Eye (tissue), 1 donor: ENCODE measurements around the gene DGKH.
"Not testable (repeated sequence)": the region's sequence is repeated elsewhere in the genome, so short reads cannot be mapped to it uniquely, and the experiment has no call there.

ENCODE experiments used
- DNase-seq: peaks from one replicate; pipeline ENCODE4 v3.0.0-alpha.2; 2015

The DGKH gene

DNA sequence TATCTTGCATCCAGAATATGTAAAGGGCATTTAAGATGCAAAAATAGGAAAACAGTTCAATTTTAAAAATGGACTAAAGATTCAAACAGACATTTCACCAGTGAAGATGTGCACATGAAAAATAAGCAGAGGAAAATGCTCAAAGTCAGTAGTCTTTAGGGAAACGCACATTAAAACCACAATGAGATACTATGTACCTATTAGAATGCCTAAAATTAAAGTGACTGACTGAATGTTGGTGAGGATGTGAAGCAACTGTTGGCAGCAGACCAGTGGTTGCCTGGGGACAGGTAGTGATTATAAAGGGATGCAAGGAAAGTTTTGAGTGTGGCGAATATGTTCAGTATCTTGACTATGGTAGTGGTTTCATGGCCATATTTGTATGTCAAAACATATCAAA, 75.2 kb downstream of the DGKH start:
- no peak for DNase-seq

- DNase-seq = no peak
These were observed 76.6 kb downstream of the DGKH start for GRCh38 chr13:42125046-42125445.

GRCh38 chr13:42127047-42127446, 78.6 kb downstream of the DGKH start:
- DNase-seq = no peak

DNA sequence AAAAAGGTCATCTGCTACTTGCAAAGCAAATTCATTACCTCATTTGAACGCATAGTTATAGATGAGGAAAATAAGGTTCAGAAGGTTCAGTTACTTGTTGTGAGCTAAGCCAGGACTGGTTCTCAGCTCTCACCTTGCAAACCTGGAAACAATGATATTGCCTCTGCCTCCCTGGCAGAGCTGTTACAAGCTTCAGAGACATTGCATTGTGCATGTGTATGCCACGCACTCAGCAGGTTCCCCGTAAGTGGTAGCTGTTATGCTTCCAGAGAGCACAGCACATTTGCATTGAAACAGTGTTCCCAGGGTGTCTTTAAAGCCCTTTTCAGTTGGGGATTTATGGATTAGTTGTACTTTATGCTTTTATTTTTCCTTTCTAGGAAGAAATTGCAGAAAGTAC, 80.6 kb downstream of the DGKH start:
- no peak for DNase-seq

DNA sequence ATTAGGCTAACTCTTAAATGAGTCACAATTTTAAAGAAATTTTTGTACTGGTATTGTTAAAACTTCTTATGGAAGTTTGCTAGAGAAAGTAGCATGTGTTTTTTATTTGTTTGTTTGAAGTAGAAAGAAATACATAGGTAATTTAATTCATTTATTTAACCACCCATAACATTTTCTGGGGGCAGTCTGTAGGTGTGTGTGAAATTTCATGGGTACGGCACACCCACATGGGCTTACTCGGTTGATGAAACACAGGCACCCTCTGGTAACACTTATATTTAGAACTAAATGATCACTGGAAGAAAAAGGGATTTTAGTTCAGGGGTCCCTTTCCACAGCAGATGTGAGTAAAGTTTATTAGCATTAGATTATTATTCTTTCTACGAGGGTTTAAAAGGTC, 88.1 kb downstream of the DGKH start:
- DNase-seq = no peak

- no peak for DNase-seq
These were observed 89.5 kb downstream of the DGKH start for GRCh38 chr13:42137856-42138537.

DNA sequence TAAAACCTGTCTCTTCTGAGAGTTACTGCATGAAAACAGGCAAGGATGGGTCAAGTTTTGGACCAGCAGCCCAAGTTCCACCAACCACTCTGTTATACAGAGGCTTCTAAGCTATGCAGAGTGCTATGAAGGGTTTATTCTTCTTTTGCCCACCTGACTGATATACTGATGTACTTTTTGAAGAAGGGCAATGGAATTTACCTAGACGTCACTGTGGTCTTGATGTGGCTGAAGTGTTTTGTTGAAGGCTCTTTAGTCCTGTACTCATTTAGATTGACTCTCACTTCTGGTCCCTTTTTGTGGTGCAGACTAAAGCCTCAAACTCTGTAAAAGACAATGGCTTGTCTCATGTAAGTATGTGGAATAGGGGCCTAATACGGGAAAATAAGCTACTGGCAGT, 92.0 kb downstream of the DGKH start:
- DNase-seq = no peak

GRCh38 chr13:42141052-42141451, 92.6 kb downstream of the DGKH start:
- DNase-seq = not testable (repeated sequence)

GRCh38 chr13:42146359-42146758, 97.9 kb downstream of the DGKH start:
- DNase-seq = no peak

- no peak for DNase-seq
These were observed 100.1 kb downstream of the DGKH start for GRCh38 chr13:42148538-42148937.

DNA sequence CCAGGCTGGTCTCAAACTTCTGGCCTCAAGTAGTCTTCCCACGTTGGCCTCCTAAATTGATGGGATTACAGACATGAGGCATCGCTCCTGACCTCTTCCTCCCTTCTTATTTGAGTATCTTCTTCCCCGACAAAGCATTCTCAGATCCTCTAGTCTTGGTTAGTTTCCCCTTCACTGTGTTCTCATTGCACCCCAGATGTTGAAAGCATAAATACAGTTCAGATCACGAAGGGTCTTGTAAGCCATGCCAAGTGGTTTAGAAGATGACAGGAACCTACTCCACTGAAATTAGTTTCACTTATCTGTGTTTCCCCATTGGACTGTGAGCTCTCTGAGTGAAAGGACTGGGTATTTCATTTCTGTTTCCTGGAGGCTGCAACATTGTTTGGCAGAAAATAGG, 100.7 kb downstream of the DGKH start:
- no peak for DNase-seq

GRCh38 chr13:42151781-42152180, 103.3 kb downstream of the DGKH start:
- DNase-seq = no peak

GRCh38 chr13:42152495-42152894, 104.0 kb downstream of the DGKH start:
- peak; percentile 27 for DNase-seq

DNA sequence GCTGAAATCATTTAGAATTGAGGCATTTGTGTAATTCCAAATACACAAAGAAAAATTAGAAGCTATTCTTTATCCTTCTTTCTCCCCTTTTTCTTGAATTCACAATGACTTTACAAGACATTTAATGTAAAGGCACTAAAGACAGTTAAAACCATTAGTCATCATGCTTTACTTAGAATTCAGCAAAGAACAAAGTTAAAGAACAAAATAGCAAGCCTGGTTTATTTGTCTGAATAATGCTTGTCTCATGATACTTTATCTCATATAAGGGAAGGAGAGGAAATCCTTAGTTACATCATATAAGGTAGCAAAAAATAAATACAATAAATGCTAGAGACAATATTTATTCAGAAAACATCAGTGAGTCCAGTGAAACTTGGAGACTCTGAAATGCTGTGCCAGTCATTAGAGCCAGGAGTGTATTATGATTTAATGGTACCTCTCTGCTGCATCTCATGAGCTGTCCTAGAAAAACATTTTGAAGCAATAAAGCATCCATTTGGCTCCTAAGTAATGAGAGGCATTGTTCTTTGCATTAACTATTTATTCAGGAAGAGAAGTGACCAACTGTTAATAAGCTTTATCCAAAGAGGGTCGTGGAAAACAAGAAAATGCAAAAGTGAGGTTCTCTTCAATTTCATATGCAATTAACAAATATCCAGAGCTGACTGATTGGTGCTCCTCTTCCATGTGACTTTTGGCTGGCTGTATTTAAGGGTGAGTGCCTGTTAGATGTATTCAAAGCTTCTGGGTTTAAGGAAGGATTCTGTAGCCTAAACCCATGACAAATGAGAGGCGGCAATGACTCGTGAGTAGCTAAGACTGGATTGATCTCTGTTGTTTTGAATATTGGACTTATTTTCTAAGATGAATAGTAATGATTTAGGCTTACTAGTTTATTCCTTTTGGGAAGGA, 105.0 kb downstream of the DGKH start:
- DNase-seq = peak; percentile 6

DNA sequence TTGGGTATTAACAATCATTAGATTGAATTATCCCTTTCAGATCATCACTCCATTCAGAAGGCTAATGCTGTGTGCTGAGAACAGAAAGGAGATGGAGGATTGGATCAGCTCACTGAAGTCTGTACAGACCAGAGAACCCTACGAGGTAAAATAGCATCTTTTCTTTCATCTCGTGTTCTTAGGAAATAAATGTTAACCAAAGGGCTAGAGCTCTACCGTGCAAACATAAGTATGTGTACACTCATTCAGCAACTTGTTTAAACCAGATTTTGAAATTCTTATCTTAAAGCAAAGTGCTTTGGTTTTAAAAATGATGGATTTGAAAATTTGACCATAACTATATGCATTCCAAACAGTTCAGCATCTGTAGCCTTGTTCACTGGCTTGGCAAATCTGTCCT, 106.8 kb downstream of the DGKH start:
- DNase-seq = no peak

DNA sequence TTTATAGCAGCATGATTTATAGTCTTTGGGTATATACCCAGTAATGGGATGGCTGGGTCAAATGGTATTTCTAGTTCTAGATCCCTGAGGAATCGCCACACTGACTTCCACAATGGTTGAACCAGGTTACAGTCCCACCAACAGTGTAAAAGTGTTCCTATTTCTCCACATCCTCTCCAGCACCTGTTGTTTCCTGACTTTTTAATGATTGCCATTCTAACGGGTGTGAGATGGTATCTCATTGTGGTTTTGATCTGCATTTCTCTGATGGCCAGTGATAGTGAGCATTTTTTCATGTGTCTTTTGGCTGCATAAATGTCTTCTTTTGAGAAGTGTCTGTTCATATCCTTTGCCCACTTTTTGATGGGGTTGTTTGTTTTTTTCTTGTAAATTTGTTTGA, 114.9 kb downstream of the DGKH start:
- not testable (repeated sequence) for DNase-seq

- not testable (repeated sequence) for DNase-seq
These were observed 115.5 kb downstream of the DGKH start for GRCh38 chr13:42163910-42164309.

- no peak for DNase-seq
These were observed 116.2 kb downstream of the DGKH start for GRCh38 chr13:42164557-42165125.

- DNase-seq = no peak
These were observed 120.0 kb downstream of the DGKH start for GRCh38 chr13:42168496-42168895.

GRCh38 chr13:42170029-42170428, 121.6 kb downstream of the DGKH start:
- no peak for DNase-seq

DNA sequence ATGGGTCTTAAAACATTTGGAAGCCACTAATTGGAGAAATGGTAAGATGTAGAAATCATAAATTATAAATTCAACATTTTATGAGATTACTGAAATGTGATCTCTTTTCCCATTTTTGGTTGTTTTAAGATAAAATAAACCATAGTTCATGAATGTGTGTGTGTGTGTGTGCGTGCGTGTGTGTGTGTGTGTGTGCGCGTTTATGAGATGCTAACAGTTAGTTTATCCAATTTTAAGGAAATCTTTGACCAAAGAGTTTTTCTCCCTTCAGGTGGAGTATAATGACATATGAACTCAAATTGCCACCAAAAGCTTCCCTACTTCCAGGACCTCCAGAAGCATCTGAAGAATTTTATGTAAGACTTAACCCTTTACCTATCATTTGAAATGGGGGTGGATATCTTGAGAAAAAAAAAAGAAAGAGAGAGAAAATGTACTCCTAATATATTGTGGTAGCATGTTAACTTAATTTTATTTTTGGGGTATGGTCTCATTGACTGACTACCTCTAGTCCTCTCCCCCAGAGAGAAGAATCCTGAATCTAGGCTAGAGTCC, 125.4 kb downstream of the DGKH start:
- no peak for DNase-seq

DNA sequence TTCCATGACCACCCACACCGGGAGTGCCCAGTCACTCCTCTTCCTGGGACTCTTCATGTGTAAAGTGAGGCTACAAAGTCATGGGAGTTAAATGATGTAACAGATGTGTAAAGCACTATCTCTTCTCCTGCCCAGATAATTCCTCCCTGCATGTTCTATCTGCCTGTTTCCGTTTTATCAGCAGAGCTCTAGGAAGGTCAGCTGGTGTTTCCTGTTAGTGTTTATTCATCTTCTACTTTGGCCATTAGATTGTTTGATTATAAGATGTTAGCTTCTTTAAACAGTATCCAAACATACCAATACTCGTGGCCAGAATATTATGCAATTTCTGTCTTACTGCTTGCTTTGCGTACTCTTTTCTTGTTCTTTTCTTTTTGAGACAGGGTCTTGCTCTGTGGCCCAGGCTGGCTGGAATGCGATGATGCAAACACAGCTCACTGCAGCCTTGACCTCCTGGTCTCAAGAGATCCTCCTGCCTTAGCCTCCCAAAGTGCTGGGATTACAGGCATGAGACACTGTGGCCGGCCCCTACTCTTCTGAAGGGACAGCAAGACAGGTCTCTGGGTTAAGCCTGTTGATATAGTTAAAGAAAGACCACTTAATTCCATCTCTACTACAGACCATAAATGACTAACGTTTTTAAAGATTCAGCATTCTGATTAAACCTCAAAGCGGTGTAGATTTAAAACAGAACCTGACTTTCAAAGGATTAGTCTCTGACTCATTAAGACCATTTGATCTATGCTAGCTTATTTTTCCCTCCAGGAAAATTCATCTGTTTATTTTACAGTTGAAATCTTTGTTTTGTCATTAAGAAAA, 126.1 kb downstream of the DGKH start:
- no peak for DNase-seq

DNA sequence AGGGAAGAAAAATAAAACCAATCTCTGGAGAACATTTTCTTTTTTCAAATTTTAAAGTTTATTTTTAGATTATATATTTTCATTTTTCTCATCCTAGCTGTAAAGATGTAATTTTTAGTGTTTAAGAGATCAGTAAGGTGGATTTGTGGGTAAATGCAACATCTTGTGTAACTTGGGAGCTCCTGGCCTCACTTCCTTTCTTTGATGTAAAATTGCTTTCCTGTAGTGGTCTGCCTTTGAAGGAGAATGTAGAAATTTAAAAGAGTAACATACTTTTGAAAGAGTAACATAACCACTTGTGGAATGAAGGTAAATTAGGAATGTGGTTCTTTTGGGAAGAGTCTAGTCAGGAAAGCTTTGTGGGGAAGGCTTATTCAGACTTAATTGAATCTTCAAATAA, 127.8 kb downstream of the DGKH start:
- DNase-seq = no peak
